Measurements from ENCODE around the gene CARMIL1.
"Not testable (repeated sequence)": the region's sequence is repeated elsewhere in the genome, so short reads cannot be mapped to it uniquely, and the experiment has no call there.

Gene CARMIL1

DNA sequence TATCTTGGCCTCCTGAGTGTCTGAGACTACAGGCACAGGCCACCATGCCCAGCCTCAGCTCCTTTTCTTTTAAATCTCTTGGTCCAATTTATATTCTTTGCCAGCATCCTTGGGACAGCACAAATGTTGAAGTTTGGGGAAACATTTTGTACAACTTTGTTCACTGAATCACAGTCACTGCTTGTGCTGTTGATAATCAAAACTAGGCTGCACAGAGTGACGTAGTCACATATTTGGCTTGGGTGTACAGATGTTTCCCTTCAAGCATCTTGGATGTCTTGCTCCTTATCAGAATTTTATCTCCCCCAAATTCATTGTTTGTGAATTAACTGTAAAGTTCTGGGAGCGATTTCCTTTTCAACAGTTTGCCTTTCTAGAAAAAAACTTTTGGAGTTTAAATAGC, 17.9 kb downstream of the CARMIL1 start (continued):
- TF ChIP-seq CSRNP3 (CRISPR knock-in tag; IDR thresholded peaks at IDR 0.05): no peak
- TF ChIP-seq ZFP30 (CRISPR knock-in tag; IDR thresholded peaks at IDR 0.05): no peak
- no peak for TF ChIP-seq ZNF8 (CRISPR knock-in tag; IDR thresholded peaks at IDR 0.05)
- no peak for TF ChIP-seq BACH2 (CRISPR knock-in tag; IDR thresholded peaks at IDR 0.05; ENCODE audit: borderline replicate concordance)
- no peak for TF ChIP-seq ZC3H10 (CRISPR knock-in tag; IDR thresholded peaks at IDR 0.05)
- TF ChIP-seq, protein P1, sequence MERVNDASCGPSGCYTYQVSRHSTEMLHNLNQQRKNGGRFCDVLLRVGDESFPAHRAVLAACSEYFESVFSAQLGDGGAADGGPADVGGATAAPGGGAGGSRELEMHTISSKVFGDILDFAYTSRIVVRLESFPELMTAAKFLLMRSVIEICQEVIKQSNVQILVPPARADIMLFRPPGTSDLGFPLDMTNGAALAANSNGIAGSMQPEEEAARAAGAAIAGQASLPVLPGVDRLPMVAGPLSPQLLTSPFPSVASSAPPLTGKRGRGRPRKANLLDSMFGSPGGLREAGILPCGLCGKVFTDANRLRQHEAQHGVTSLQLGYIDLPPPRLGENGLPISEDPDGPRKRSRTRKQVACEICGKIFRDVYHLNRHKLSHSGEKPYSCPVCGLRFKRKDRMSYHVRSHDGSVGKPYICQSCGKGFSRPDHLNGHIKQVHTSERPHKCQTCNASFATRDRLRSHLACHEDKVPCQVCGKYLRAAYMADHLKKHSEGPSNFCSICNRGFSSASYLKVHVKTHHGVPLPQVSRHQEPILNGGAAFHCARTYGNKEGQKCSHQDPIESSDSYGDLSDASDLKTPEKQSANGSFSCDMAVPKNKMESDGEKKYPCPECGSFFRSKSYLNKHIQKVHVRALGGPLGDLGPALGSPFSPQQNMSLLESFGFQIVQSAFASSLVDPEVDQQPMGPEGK (CRISPR knock-in tag; IDR thresholded peaks at IDR 0.05; ENCODE audit: borderline replicate concordance): no peak
- TF ChIP-seq PPARA (CRISPR knock-in tag; IDR thresholded peaks at IDR 0.05; ENCODE audit: borderline replicate concordance): no peak

GRCh38 chr6:25297823-25298522, 18.8 kb downstream of the CARMIL1 start:
- no peak for ATAC-seq
- TF ChIP-seq ZNF70 (CRISPR knock-in tag; IDR thresholded peaks at IDR 0.05): no peak
- TF ChIP-seq CREB5 (CRISPR knock-in tag; IDR thresholded peaks at IDR 0.05; ENCODE audit: low read depth): no peak
- TF ChIP-seq TSHZ2 (CRISPR knock-in tag; IDR thresholded peaks at IDR 0.05): no peak
- TF ChIP-seq ISL1 (CRISPR knock-in tag; IDR thresholded peaks at IDR 0.05): no peak
- TF ChIP-seq OSR1 (CRISPR knock-in tag; IDR thresholded peaks at IDR 0.05): no peak
- no peak for TF ChIP-seq BACH2 (CRISPR knock-in tag; IDR thresholded peaks at IDR 0.05; ENCODE audit: borderline replicate concordance)
- no peak for TF ChIP-seq ZFP3 (CRISPR knock-in tag; IDR thresholded peaks at IDR 0.05)
- TF ChIP-seq TCF4 (CRISPR knock-in tag; IDR thresholded peaks at IDR 0.05; ENCODE audit: borderline replicate concordance): no peak
- no peak for TF ChIP-seq RARB (CRISPR knock-in tag; IDR thresholded peaks at IDR 0.05)
- TF ChIP-seq PPARA (CRISPR knock-in tag; IDR thresholded peaks at IDR 0.05; ENCODE audit: borderline replicate concordance): no peak
- TF ChIP-seq ZFP30 (CRISPR knock-in tag; IDR thresholded peaks at IDR 0.05): no peak
- TF ChIP-seq ZNF8 (CRISPR knock-in tag; IDR thresholded peaks at IDR 0.05): no peak
- no peak for TF ChIP-seq ZC3H10 (CRISPR knock-in tag; IDR thresholded peaks at IDR 0.05)
- TF ChIP-seq CSDC2 (CRISPR knock-in tag; IDR thresholded peaks at IDR 0.05): no peak
- TF ChIP-seq CSRNP3 (CRISPR knock-in tag; IDR thresholded peaks at IDR 0.05): no peak
- no peak for TF ChIP-seq SNAI2 (CRISPR knock-in tag; IDR thresholded peaks at IDR 0.05)
- TF ChIP-seq ARNTL (CRISPR knock-in tag; IDR thresholded peaks at IDR 0.05; ENCODE audit: borderline replicate concordance, low read depth): no peak
- TF ChIP-seq, protein P1 (CRISPR knock-in tag; IDR thresholded peaks at IDR 0.05; ENCODE audit: borderline replicate concordance): no peak
- TF ChIP-seq, protein P2, sequence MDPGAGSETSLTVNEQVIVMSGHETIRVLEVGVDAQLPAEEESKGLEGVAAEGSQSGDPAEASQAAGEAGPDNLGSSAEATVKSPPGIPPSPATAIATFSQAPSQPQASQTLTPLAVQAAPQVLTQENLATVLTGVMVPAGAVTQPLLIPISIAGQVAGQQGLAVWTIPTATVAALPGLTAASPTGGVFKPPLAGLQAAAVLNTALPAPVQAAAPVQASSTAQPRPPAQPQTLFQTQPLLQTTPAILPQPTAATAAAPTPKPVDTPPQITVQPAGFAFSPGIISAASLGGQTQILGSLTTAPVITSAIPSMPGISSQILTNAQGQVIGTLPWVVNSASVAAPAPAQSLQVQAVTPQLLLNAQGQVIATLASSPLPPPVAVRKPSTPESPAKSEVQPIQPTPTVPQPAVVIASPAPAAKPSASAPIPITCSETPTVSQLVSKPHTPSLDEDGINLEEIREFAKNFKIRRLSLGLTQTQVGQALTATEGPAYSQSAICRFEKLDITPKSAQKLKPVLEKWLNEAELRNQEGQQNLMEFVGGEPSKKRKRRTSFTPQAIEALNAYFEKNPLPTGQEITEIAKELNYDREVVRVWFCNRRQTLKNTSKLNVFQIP (CRISPR knock-in tag; IDR thresholded peaks at IDR 0.05; ENCODE audit: borderline replicate concordance, low read depth): no peak
- no peak for TF ChIP-seq TOX (CRISPR knock-in tag; IDR thresholded peaks at IDR 0.05; ENCODE audit: borderline replicate concordance)

DNA sequence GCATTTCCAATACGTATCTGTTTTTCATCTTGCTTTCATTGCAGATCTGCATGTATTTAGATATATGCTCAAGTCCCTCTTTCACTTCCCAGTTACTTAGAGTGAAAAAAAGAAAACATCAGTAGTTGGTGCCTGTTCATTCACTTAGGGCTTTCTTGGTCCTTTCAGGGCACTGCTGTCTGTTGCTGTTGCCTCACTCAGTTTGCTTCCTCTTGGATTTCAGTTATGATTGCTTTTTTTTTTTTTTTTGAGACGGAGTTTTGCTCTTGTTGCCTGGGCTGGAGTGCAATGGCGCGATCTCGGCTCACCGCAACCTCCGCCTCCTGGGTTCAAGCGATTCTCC, 19.3 kb downstream of the CARMIL1 start:
- ATAC-seq: not testable (repeated sequence)
